ENCODE data around the gene MZB1.

Gene MZB1

GRCh38 chr5:139408191-139408590 is 18.5 kb upstream of the MZB1 start:
- H3K27me3 ChIP-seq (ENCODE audit: insufficient read depth, insufficient read length), result no peaks in the 10 kb centered on the region
- no peak for DNase-seq (ENCODE audit: low read depth, low spot score)
- peaks cover 7% of the 10 kb centered on the region for H3K36me3 ChIP-seq (ENCODE audit: insufficient read depth, insufficient read length, low read length)
- TF ChIP-seq YY1 (IDR thresholded peaks at IDR 0.05; ENCODE audit: insufficient read depth, insufficient read length) (no peak), SUZ12 (IDR thresholded peaks at IDR 0.05; ENCODE audit: extremely low read depth, insufficient read depth, insufficient read length) (no peak), ZNF274 (IDR thresholded peaks at IDR 0.05; ENCODE audit: low read depth, low read length) (no peak)
- peaks cover 2% of the 10 kb centered on the region for H3K4me1 ChIP-seq (ENCODE audit: insufficient read depth, insufficient read length)
- H3K4me3 ChIP-seq (ENCODE audit: insufficient read length, low read depth), result no peak overlapping the region
- no peaks in the 10 kb centered on the region for H3K9me3 ChIP-seq (ENCODE audit: insufficient read depth, low read length)
- no peak overlapping the region for H3K9ac ChIP-seq (ENCODE audit: insufficient read length, low read depth)

GRCh38 chr5:139407517-139407916 is 17.8 kb upstream of the MZB1 start:
- Histone ChIP-seq H3K4me1 (ENCODE audit: insufficient read depth, insufficient read length) (peaks cover 2% of the 10 kb centered on the region), H3K9me3 (ENCODE audit: insufficient read depth, low read length) (no peaks in the 10 kb centered on the region), H3K36me3 (ENCODE audit: insufficient read depth, insufficient read length, low read length) (peaks cover 2% of the 10 kb centered on the region), H3K27me3 (ENCODE audit: insufficient read depth, insufficient read length) (no peaks in the 10 kb centered on the region), H3K9ac (ENCODE audit: insufficient read length, low read depth) (no peak overlapping the region), H3K4me3 (ENCODE audit: insufficient read length, low read depth) (no peak overlapping the region)
- TF ChIP-seq YY1 (IDR thresholded peaks at IDR 0.05; ENCODE audit: insufficient read depth, insufficient read length), result no peak
- no peak for DNase-seq (ENCODE audit: low read depth, low spot score)

- no peak overlapping the region for H3K4me3 ChIP-seq (ENCODE audit: insufficient read length, low read depth)
- no peaks in the 10 kb centered on the region for H3K27me3 ChIP-seq (ENCODE audit: insufficient read depth, insufficient read length)
- no peaks in the 10 kb centered on the region for H3K9me3 ChIP-seq (ENCODE audit: insufficient read depth, low read length)
- no peaks in the 10 kb centered on the region for H3K36me3 ChIP-seq (ENCODE audit: insufficient read depth, insufficient read length, low read length)
- peaks cover 2% of the 10 kb centered on the region for H3K4me1 ChIP-seq (ENCODE audit: insufficient read depth, insufficient read length)
- no peak for DNase-seq (ENCODE audit: low read depth, low spot score)
- no peak overlapping the region for H3K9ac ChIP-seq (ENCODE audit: insufficient read length, low read depth)
- no peak for TF ChIP-seq SUZ12 (IDR thresholded peaks at IDR 0.05; ENCODE audit: extremely low read depth, insufficient read depth, insufficient read length)
- TF ChIP-seq ZNF274 (IDR thresholded peaks at IDR 0.05; ENCODE audit: low read depth, low read length), result no peak
- TF ChIP-seq YY1 (IDR thresholded peaks at IDR 0.05; ENCODE audit: insufficient read depth, insufficient read length), result no peak
Observed at GRCh38 chr5:139406963-139407362, 17.2 kb upstream of the MZB1 start.

GRCh38 chr5:139404484-139404840 is 14.7 kb upstream of the MZB1 start:
- Histone ChIP-seq H3K9me3 (ENCODE audit: insufficient read depth, low read length) (no peaks in the 10 kb centered on the region), H3K4me3 (ENCODE audit: insufficient read length, low read depth) (peak overlapping the region; percentile 32), H3K4me1 (ENCODE audit: insufficient read depth, insufficient read length) (peaks cover 2% of the 10 kb centered on the region), H3K9ac (ENCODE audit: insufficient read length, low read depth) (peak overlapping the region; percentile 76), H3K36me3 (ENCODE audit: insufficient read depth, insufficient read length, low read length) (peaks cover 6% of the 10 kb centered on the region), H3K27me3 (ENCODE audit: insufficient read depth, insufficient read length) (no peaks in the 10 kb centered on the region)
- TF ChIP-seq ZNF274 (IDR thresholded peaks at IDR 0.05; ENCODE audit: low read depth, low read length) (no peak), YY1 (IDR thresholded peaks at IDR 0.05; ENCODE audit: insufficient read depth, insufficient read length) (no peak), SUZ12 (IDR thresholded peaks at IDR 0.05; ENCODE audit: extremely low read depth, insufficient read depth, insufficient read length) (no peak)
- DNase-seq (ENCODE audit: low read depth, low spot score), result no peak

- no peak for TF ChIP-seq SUZ12 (IDR thresholded peaks at IDR 0.05; ENCODE audit: extremely low read depth, insufficient read depth, insufficient read length)
- peak; percentile 64 for TF ChIP-seq YY1 (IDR thresholded peaks at IDR 0.05; ENCODE audit: insufficient read depth, insufficient read length)
- H3K9me3 ChIP-seq (ENCODE audit: insufficient read depth, low read length), result no peaks in the 10 kb centered on the region
- peak; percentile 87 for DNase-seq (ENCODE audit: low read depth, low spot score)
- H3K9ac ChIP-seq (ENCODE audit: insufficient read length, low read depth), result peak within 1 kb of the TSS; percentile 76
- no peaks in the 10 kb centered on the region for H3K27me3 ChIP-seq (ENCODE audit: insufficient read depth, insufficient read length)
- H3K36me3 ChIP-seq (ENCODE audit: insufficient read depth, insufficient read length, low read length), result peaks cover 6% of the 10 kb centered on the region
- H3K4me3 ChIP-seq (ENCODE audit: insufficient read length, low read depth), result peak within 1 kb of the TSS; percentile 59
- H3K4me1 ChIP-seq (ENCODE audit: insufficient read depth, insufficient read length), result peaks cover 2% of the 10 kb centered on the region
Observed at GRCh38 chr5:139403787-139404483, 14.2 kb upstream of the MZB1 start, which contains the start of gene SPATA24. SPATA24 (minus strand) TSS chr5:139404089; CDS start chr5:139404060, 29 bp downstream.

GRCh38 chr5:139403418-139403786 is 13.7 kb upstream of the MZB1 start:
- Histone ChIP-seq H3K4me1 (ENCODE audit: insufficient read depth, insufficient read length) (peaks cover 2% of the 10 kb centered on the region), H3K9me3 (ENCODE audit: insufficient read depth, low read length) (no peaks in the 10 kb centered on the region), H3K9ac (ENCODE audit: insufficient read length, low read depth) (peak overlapping the region; percentile 76), H3K4me3 (ENCODE audit: insufficient read length, low read depth) (peak overlapping the region; percentile 59), H3K36me3 (ENCODE audit: insufficient read depth, insufficient read length, low read length) (peaks cover 6% of the 10 kb centered on the region), H3K27me3 (ENCODE audit: insufficient read depth, insufficient read length) (no peaks in the 10 kb centered on the region)
- no peak for DNase-seq (ENCODE audit: low read depth, low spot score)
- TF ChIP-seq YY1 (IDR thresholded peaks at IDR 0.05; ENCODE audit: insufficient read depth, insufficient read length) (no peak), ZNF274 (IDR thresholded peaks at IDR 0.05; ENCODE audit: low read depth, low read length) (no peak), SUZ12 (IDR thresholded peaks at IDR 0.05; ENCODE audit: extremely low read depth, insufficient read depth, insufficient read length) (no peak)

- Histone ChIP-seq H3K36me3 (ENCODE audit: insufficient read depth, insufficient read length, low read length) (peaks cover 6% of the 10 kb centered on the region), H3K9me3 (ENCODE audit: insufficient read depth, low read length) (no peaks in the 10 kb centered on the region), H3K9ac (ENCODE audit: insufficient read length, low read depth) (no peak overlapping the region), H3K4me1 (ENCODE audit: insufficient read depth, insufficient read length) (peaks cover 2% of the 10 kb centered on the region), H3K4me3 (ENCODE audit: insufficient read length, low read depth) (no peak overlapping the region), H3K27me3 (ENCODE audit: insufficient read depth, insufficient read length) (no peaks in the 10 kb centered on the region)
- DNase-seq (ENCODE audit: low read depth, low spot score), result peak; percentile 27
- TF ChIP-seq SUZ12 (IDR thresholded peaks at IDR 0.05; ENCODE audit: extremely low read depth, insufficient read depth, insufficient read length) (no peak), YY1 (IDR thresholded peaks at IDR 0.05; ENCODE audit: insufficient read depth, insufficient read length) (no peak), ZNF274 (IDR thresholded peaks at IDR 0.05; ENCODE audit: low read depth, low read length) (no peak)
Observed at GRCh38 chr5:139402561-139403158, 12.9 kb upstream of the MZB1 start.

Data from NT2/D1 (cell line).